Raji (cell line): Measurements from ENCODE around the gene CDC42BPA.

Source experiments
- POLR2A ChIP-seq: IDR thresholded peaks from 2 replicates; pipeline ENCODE4 v1.6.1; 2011; ENCODE audit warnings: low read depth, low read length, control low read depth; ENCODE audit not compliant: insufficient read depth

The CDC42BPA gene

GRCh38 chr1:227155688-227156087 lies 162.6 kb downstream of the CDC42BPA start:
- TF ChIP-seq POLR2A, result no peak

GRCh38 chr1:227155004-227155403 lies 163.3 kb downstream of the CDC42BPA start:
- TF ChIP-seq POLR2A, result no peak

GRCh38 chr1:227152525-227152924 lies 165.8 kb downstream of the CDC42BPA start:
- no peak for TF ChIP-seq POLR2A

GRCh38 chr1:227140376-227140775 lies 177.9 kb downstream of the CDC42BPA start:
- TF ChIP-seq POLR2A, result no peak

GRCh38 chr1:227136210-227136820 lies 182.0 kb downstream of the CDC42BPA start:
- TF ChIP-seq POLR2A, result no peak

GRCh38 chr1:227134686-227135314 lies 183.5 kb downstream of the CDC42BPA start:
- TF ChIP-seq POLR2A, result no peak

GRCh38 chr1:227131193-227131592 lies 187.1 kb downstream of the CDC42BPA start:
- no peak for TF ChIP-seq POLR2A

- TF ChIP-seq POLR2A, result no peak
These were observed 190.4 kb downstream of the CDC42BPA start for GRCh38 chr1:227127891-227128290.

- no peak for TF ChIP-seq POLR2A
These were observed 192.3 kb downstream of the CDC42BPA start for GRCh38 chr1:227125929-227126545.

GRCh38 chr1:227124473-227124872 lies 193.8 kb downstream of the CDC42BPA start:
- no peak for TF ChIP-seq POLR2A

GRCh38 chr1:227120826-227121225 lies 197.5 kb downstream of the CDC42BPA start:
- no peak for TF ChIP-seq POLR2A

- TF ChIP-seq POLR2A, result no peak
These were observed 205.8 kb downstream of the CDC42BPA start for GRCh38 chr1:227112538-227112937.

GRCh38 chr1:227111782-227112181 lies 206.5 kb downstream of the CDC42BPA start:
- no peak for TF ChIP-seq POLR2A

GRCh38 chr1:227102056-227102455 lies 216.2 kb downstream of the CDC42BPA start:
- TF ChIP-seq POLR2A, result no peak

GRCh38 chr1:227094249-227094966 lies 223.9 kb downstream of the CDC42BPA start:
- no peak for TF ChIP-seq POLR2A

- TF ChIP-seq POLR2A, result no peak
These were observed 225.0 kb downstream of the CDC42BPA start for GRCh38 chr1:227093309-227093708.
